ENCODE measurements around the gene SLC2A1.

Gene SLC2A1

DNA sequence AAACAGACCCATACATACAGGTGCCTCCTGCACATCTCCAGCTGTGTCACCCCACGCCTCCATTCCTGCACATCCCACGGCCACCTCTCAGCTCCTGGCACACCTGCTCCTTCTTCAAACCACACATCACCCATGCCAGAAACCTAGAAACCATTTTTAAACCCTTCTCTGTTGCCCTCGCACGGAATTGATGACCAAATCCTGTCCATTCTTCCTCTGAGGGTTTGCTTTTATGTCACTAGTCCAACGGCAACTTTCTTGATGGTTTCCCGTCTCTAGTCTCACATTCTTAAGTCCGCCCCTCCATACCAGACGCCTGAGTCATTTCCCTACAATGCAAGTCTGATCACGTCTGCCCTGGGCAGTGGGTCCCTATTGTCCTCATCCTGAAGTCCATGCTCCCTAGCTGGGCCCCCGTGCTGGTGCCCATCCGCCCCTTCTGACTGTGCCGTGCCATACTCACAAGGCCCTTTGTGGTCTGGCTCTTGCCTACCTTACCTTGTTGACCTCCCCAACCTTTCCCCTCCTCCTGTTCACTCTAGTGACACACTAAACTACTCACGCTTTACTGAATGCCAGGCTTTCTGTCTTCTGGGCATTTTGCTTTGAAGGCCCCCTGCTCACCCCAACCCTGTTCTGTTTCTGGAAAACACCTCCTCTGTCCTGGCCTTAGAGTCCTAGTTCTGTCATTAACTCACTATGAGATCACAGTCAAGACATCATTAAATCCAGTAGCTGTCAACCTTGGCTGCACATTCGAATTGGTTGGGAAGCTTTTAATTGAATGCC, 17.6 kb downstream of the SLC2A1 start:
- no peak for DNase-seq

GRCh38 chr1:42938645-42939615, 19.7 kb downstream of the SLC2A1 start:
- DNase-seq = no peak

DNA sequence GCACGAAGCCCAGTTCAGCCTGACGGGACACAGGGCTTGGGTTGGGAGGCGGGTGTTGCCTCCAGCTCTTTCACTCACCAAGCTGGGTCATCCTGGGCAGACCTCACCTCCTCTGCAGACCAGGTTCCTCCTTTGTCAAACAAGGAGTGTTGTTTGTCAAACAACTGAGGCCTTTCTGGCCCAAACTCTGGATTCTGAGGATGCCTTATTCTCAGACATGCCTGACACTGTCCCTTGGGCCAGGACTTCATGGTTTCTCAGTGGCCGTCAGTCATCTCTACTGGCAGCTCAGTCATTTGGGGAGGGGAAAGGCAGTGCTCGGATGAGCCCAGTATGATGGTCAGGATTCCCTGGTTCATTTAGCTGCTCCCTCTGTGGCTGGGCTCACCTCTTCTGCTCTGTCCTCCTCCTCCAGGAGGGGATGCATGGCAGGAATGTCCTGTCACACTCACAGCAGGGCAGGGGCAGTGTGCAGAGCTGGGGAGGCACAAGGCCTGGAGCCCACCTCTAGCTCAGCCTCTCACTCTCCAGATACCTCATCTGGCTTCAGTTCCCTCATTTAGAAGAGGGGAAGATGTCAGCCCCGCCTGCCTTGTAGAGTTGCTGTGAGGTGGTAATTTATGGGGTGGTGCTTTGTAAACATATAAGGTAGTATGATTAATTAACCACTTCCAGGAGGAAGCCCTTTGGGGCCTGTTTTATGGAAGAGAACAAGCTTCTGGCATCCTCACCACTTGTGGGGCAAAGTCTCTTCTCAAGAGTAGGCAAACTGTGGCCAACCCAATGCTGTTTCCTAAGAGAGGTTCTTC, 20.6 kb downstream of the SLC2A1 start:
- DNase-seq = no peak

GRCh38 chr1:42937141-42937696, 21.4 kb downstream of the SLC2A1 start:
- DNase-seq = no peak

DNA sequence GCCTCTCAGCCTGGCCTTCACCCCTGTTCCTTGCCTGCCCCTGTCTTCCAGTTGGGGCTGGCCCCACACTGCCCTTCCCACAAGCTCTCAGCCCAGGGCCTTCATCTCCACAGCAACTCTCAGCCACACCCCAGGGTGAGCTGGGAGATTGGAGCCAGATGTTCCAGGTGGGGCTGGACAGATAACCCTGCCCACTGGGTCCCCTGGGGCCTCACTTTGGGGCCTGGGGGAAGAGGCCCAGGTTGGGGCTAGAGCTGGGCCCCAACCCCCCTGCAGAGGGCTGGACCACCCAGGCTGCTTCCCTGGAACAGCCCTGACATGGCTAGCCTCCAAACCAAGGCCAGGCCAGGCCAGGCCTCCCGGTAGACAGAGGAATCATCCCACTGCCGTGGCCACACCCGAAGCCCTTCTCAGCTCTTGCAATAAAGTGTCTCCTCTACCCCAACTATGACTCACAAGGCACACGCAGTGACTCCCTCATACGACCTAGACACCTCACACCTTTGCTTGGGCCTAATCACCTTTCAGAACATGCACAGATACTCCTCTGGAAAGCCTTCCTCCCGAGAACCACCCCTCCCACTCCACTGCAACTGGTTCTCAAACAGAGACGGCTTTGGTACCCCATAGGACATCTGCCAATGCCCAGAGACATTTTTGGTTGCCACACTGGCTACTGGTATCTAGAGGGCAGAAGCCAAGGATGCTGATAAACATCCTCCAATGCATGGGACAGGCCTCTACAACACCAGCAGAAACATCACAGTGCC, 22.2 kb downstream of the SLC2A1 start:
- no peak for DNase-seq

- DNase-seq = no peak
Observed at GRCh38 chr1:42935971-42936308, 22.7 kb downstream of the SLC2A1 start.

- no peak for DNase-seq
Observed at GRCh38 chr1:42935313-42935895, 23.3 kb downstream of the SLC2A1 start.

DNA sequence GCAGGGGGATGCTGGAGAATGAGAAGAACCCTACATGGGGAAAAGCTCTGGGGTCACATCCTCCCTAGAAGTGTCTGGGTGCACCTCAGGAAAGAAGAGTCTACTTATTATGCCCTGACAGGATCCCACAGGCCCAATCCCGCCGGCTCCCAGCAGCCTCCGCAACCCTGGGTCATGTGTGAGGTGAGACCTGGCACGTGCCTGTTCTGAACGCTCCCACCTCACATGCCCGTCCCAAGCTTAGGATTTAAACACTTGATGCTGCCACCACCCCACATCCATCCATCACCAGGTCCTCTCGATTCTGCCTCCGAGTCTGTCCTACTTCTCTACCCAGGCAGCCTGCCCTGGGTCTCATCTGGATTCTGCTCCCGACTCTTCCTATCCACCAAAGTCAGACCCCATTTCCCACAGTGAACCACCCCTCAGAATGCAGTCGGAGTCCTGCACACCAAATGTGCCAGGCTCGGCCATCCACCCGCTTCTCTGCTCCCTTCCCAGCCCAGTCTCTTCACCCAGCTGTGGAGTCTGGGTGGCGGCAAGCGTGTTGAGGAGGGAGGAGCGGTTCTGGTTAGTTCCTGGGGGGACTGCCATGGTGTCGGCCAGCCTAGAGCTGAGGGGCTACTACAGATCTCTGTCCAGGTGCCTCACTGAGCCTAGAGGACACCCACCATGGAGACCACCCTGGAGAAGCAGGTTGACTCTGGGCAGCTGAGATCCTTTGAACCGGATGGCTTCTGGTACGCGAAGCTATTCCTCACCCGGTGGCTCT, 23.9 kb downstream of the SLC2A1 start:
- no peak for DNase-seq

- no peak for DNase-seq
Observed at GRCh38 chr1:42933610-42934491, 24.8 kb downstream of the SLC2A1 start.

- DNase-seq = no peak
Observed at GRCh38 chr1:42933060-42933586, 25.5 kb downstream of the SLC2A1 start.

DNA sequence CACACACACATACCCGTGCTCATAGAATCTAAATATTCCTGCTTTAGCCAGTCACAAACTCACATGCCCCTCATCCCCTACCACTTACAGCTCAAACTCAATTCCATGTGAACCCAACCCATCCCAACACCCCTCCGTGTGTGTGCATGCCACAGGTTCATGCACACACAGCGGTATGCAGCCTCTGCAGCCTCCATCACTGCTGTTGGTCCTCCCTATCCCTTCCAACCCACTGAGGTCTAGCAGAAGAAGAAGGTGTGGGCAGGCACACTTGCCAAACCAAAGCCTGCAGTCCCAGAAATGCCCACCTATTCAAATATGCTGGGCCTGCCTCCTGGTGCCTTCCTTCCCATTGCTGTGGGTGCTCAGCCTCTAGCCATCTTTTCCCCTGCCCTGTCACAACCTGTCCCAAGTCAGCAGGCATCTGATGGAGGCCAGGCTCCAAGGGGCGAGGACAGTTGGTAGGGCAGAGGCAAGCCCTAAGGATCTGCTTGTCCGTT, 26.2 kb downstream of the SLC2A1 start:
- no peak for DNase-seq

DNA sequence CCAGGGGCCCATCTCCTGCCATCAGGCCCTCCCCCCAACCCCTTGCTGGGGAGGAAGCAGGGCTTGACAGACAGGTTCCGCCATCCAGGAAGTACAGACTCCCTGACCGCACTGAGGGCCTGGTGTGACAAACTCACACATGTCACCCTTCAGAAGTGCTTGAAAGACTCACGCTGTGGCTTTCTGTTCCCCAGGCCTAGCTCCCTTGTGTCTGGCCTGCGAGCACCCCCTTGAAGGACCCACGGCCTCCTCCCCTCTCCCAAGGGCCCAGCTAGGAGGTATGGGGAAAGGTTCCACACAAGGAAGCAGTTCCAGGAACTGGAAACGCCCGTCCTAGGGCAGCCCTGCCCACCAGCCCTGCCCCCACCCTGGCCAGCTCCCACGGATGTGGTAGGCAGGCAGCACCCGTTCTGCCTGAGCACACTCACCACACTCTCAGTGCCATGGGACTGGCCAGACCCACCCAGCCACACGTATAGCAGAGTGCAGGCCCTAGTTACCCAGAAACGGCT, 26.7 kb downstream of the SLC2A1 start:
- no peak for DNase-seq

DNA sequence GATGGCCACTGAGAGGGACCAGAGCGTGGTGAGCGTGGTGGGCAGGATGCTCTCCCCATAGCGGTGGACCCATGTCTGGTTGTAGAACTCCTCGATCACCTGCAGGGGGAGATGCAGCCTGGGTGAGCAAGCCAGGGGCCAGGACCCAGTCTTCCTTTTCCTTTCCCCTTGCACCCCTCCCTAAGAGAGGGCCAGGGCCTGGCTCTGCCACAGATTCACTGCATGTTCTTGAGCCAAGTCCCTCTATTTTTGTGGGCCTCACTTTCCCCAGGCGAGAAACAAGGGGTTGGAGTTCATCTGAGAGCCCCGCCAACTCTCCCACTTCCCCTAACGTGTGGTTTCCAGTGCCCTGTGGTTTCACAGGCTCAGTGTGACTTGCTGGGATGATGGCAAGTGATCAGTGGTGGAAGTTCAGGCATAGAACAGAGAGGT, 27.5 kb downstream of the SLC2A1 start:
- peak; percentile 84 for DNase-seq

- DNase-seq = no peak
Observed at GRCh38 chr1:42930178-42931107, 28.2 kb downstream of the SLC2A1 start.

DNA sequence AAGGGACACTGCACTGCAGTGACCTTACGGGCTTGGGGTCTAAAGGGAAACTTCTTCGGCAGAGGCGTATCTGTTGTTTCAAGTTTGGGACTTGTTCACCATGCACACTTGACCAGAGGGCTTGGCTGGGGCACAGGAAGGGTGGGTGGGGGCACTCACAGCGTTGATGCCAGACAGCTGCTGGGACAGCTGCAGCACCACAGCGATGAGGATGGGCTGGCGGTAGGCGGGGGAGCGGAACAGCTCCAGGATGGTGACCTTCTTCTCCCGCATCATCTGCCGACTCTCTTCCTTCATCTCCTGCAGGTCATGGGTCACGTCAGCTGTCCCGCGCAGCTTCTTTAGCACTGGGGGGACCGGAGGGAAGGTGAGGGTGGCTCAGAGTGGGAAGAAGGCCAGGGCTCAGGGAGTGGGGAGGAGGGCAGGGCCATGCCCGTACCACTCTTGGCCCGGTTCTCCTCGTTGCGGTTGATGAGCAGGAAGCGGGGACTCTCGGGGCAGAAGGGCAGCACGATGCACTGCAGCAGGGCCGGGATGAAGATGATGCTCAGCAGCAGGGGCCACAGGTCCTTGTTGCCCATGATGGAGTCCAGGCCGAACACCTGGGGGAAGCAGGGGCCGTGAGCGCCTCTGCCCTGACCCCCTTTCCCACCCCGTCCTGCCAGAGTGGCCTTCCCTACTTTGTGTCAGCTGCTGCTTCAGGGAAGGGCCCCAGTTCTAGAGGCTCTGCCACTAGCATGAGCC, 29.1 kb downstream of the SLC2A1 start:
- no peak for DNase-seq

GRCh38 chr1:42928859-42929258, 29.8 kb downstream of the SLC2A1 start:
- DNase-seq = no peak

GRCh38 chr1:42927920-42928505, 30.7 kb downstream of the SLC2A1 start:
- DNase-seq = no peak

Data from 8988T (cell line).